ENCODE measurements around the gene GRIFIN.

Gene GRIFIN

GRCh38 chr7:2488272-2488645, 12.1 kb upstream of the GRIFIN start:
- no peaks in the 10 kb centered on the region for H3F3A ChIP-seq (ENCODE audit: control insufficient read depth, insufficient read depth)
- no peak overlapping the region for H3K27ac ChIP-seq (ENCODE audit: low read depth, low read length)
- no peaks in the 10 kb centered on the region for H3K9me3 ChIP-seq (ENCODE audit: control insufficient read depth, insufficient read depth, low read length)
- no peaks in the 10 kb centered on the region for H3K36me3 ChIP-seq (ENCODE audit: control insufficient read depth, low read length)
- H3K4me2 ChIP-seq (ENCODE audit: low read length) = no peak overlapping the region
- H3K79me2 ChIP-seq (ENCODE audit: control insufficient read depth, low read length) = no peaks in the 10 kb centered on the region
- no peaks in the 10 kb centered on the region for H3K9me2 ChIP-seq (replicated peaks; ENCODE audit: control insufficient read depth, low read length)
- peaks cover 3% of the 10 kb centered on the region; the same call in 1 of the 2 replicates for H3K27me3 ChIP-seq (ENCODE audit: control insufficient read depth, low read length)
- no peaks in the 10 kb centered on the region for H4K20me1 ChIP-seq (ENCODE audit: control insufficient read depth, insufficient read depth, low read depth, low read length)
- no peak for TF ChIP-seq EZH2phosphoT487 (IDR thresholded peaks at IDR 0.05; ENCODE audit: borderline replicate concordance, low read length)
- TF ChIP-seq CTCF (IDR thresholded peaks at IDR 0.05; ENCODE audit: low read depth, low read length, poor library complexity, severe bottlenecking) = no peak
- no peaks in the 10 kb centered on the region for H3K4me1 ChIP-seq (ENCODE audit: control insufficient read depth, low read length)
- H3K4me3 ChIP-seq (ENCODE audit: low read length) = no peak overlapping the region

- no peaks in the 10 kb centered on the region for H3K9me2 ChIP-seq (replicated peaks; ENCODE audit: control insufficient read depth, low read length)
- H3K36me3 ChIP-seq (ENCODE audit: control insufficient read depth, low read length) = no peaks in the 10 kb centered on the region
- TF ChIP-seq CTCF (IDR thresholded peaks at IDR 0.05; ENCODE audit: low read depth, low read length, poor library complexity, severe bottlenecking) (no peak), EZH2phosphoT487 (IDR thresholded peaks at IDR 0.05; ENCODE audit: borderline replicate concordance, low read length) (no peak)
- no peaks in the 10 kb centered on the region for H4K20me1 ChIP-seq (ENCODE audit: control insufficient read depth, insufficient read depth, low read depth, low read length)
- H3K27ac ChIP-seq (ENCODE audit: low read depth, low read length) = no peak overlapping the region
- no peaks in the 10 kb centered on the region for H3F3A ChIP-seq (ENCODE audit: control insufficient read depth, insufficient read depth)
- no peak overlapping the region for H3K4me3 ChIP-seq (ENCODE audit: low read length)
- no peak overlapping the region for H3K4me2 ChIP-seq (ENCODE audit: low read length)
- peaks cover 3% of the 10 kb centered on the region; the same call in 1 of the 2 replicates for H3K27me3 ChIP-seq (ENCODE audit: control insufficient read depth, low read length)
- H3K4me1 ChIP-seq (ENCODE audit: control insufficient read depth, low read length) = no peaks in the 10 kb centered on the region
- H3K79me2 ChIP-seq (ENCODE audit: control insufficient read depth, low read length) = no peaks in the 10 kb centered on the region
- H3K9me3 ChIP-seq (ENCODE audit: control insufficient read depth, insufficient read depth, low read length) = no peaks in the 10 kb centered on the region
These were observed 11.5 kb upstream of the GRIFIN start for GRCh38 chr7:2487586-2488271.

GRCh38 chr7:2484868-2485267, 8.7 kb upstream of the GRIFIN start:
- Histone ChIP-seq H4K20me1 (ENCODE audit: control insufficient read depth, insufficient read depth, low read depth, low read length) (no peaks in the 10 kb centered on the region; the same call in 1 of the 2 replicates), H3K27ac (ENCODE audit: low read depth, low read length) (no peak overlapping the region), H3K4me1 (ENCODE audit: control insufficient read depth, low read length) (no peaks in the 10 kb centered on the region), H3K27me3 (ENCODE audit: control insufficient read depth, low read length) (peaks cover 3% of the 10 kb centered on the region; the same call in 1 of the 2 replicates), H3K4me2 (ENCODE audit: low read length) (no peak overlapping the region), H3K9me3 (ENCODE audit: control insufficient read depth, insufficient read depth, low read length) (no peaks in the 10 kb centered on the region), H3K9me2 (replicated peaks; ENCODE audit: control insufficient read depth, low read length) (no peaks in the 10 kb centered on the region), H3K79me2 (ENCODE audit: control insufficient read depth, low read length) (no peaks in the 10 kb centered on the region), H3F3A (ENCODE audit: control insufficient read depth, insufficient read depth) (no peaks in the 10 kb centered on the region), H3K4me3 (ENCODE audit: low read length) (no peak overlapping the region), H3K36me3 (ENCODE audit: control insufficient read depth, low read length) (no peaks in the 10 kb centered on the region)
- TF ChIP-seq CTCF (IDR thresholded peaks at IDR 0.05; ENCODE audit: low read depth, low read length, poor library complexity, severe bottlenecking) (no peak), EZH2phosphoT487 (IDR thresholded peaks at IDR 0.05; ENCODE audit: borderline replicate concordance, low read length) (no peak)
